Measurements from ENCODE around the gene P2RY8.
"Not testable (repeated sequence)": the region's sequence is repeated elsewhere in the genome, so short reads cannot be mapped to it uniquely, and the experiment has no call there.

Gene P2RY8

DNA sequence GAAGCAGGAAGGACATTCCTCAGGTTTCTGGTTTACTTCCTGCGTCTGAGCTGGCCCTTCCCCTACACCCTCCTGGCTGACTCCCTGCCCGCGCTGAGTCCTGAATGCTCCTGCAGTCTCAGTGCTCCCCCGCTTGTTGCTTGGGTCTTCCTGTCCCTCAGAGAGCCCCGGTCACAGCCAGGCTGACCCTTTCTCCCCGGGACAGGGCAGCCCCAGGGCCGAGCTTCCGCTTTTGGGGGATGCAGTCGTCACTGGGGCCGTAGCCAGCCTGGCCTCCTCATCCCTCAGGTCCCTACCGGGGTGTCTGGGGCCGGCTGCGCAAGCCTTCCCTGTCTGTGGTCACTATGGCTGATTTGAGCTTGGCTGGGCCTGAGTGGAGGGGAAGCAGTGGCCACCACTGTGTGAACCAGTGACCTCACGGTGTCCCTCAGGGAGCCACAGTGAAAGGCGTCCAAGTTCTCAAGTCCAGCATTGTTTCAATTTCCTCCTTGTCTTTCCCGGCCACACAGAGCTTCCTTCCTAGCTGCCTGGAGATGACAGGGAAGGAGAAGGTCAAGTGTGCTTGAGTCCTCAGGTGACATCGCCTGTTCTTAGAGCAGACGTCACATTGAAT lies 50.1 kb downstream of the P2RY8 start:
- peak; percentile 96 for DNase-seq (ENCODE audit: low spot score)

DNA sequence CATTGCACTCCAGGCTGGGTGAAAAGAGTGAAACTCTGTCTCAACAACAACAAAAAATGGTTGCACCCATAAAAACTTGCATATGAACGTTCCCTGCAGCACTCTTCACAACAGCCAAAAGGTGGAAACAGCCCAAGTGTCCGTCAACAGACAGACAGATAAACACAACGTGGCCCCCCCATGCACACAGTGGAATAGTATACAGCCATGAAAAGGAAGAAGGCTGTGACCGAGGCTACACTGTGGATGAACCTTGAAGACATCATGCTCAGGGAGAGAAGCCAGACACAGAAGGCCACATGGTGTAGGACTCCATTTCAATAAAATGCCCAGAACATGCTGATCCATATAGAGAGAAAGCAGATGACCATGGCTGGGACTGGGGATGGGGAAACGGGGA lies 50.8 kb downstream of the P2RY8 start:
- no peak for DNase-seq (ENCODE audit: low spot score)

DNA sequence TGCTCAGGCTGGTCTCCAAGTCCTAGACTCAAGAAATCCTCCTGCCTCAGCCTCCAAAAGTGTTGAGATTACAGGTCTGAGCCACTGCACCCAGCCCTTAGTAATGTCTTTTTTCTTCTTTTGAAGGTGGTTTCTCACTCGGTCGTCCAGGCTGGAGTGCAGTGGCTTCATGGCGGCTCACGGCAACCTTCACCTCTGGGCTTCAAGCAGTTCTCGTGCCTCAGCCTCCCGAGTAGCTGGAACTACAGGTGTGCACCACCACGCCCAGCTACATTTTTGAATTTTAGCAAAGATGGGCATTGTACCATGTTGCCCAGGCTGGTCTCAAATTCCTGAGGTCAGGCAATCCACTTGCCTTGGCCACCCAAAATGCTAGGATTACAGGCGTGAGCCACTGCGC lies 52.0 kb downstream of the P2RY8 start:
- DNase-seq (ENCODE audit: low spot score), result no peak

DNA sequence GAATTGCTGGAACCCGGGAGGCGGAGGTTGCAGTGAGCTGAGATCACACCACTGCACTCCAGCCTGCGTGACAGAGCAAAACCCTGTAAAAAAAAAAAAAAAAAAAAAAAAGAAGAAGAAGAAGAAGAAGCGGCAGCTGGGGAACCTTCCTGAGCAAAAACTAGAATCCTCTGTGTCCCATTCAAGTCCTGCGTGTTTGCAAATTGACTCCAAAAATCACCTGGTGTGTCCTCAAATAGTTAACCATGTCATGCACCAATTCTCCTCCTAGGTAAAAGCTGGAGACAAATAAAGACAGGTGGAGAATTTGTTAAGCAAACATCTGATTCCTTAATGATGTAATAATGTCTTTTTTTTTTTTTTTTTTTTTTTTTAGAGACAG lies 52.4 kb downstream of the P2RY8 start:
- no peak for DNase-seq (ENCODE audit: low spot score)

DNA sequence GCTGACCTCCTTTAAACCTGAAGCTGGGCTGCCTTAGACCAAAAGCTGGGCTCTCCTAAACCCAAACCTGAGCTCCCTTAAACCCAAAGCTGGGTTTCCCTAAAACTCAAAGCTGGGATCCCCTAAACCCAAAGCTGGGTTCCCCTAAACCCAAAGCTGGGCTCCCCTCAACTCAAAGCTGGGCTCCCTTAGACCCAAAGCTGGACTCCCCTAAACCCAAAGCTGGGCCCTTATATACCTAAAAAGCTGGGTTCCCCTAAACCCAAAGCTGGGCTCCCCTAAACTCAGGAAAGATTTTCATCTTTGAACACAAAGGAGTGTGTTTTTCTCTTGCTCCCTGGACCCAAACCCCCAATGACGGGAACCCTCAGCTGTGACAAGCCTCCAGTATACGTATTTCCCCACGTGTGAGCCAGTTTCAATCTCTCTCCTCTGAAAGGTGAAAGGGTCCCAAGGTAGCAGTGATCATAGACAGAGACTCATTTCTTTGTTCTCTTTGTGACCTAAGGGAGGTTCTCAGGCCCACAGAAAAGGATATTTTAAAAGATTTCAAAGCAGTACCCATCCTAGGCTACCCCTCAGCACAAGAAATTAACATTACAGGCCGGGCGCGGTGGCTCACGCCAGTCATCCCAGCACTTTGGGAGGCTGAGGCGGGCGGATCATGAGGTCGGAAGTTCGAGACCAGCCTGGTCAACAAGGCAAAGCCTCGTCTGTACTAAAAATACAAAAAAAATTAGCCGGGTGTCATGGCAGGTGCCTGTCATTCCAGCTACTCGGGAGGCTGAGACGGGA lies 52.9 kb downstream of the P2RY8 start:
- no peak for DNase-seq (ENCODE audit: low spot score)

DNA sequence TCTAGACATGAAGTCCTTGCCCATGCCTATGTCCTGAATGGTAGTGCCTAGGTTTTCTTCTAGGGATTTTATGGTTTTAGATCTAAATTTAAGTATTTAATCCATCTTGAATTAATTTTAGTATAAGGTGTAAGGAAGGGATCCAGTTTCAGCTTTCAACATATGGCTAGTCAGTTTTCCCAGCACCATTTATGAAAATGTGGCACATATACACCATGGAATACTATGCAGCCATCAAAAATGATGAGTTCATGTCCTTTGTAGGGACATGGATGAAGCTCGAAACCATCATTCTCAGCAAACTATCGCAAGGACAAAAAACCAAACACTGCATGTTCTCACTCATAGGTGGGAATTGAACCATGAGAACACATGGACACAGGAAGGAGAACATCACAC lies 54.5 kb downstream of the P2RY8 start:
- DNase-seq (ENCODE audit: low spot score), result not testable (repeated sequence)

DNA sequence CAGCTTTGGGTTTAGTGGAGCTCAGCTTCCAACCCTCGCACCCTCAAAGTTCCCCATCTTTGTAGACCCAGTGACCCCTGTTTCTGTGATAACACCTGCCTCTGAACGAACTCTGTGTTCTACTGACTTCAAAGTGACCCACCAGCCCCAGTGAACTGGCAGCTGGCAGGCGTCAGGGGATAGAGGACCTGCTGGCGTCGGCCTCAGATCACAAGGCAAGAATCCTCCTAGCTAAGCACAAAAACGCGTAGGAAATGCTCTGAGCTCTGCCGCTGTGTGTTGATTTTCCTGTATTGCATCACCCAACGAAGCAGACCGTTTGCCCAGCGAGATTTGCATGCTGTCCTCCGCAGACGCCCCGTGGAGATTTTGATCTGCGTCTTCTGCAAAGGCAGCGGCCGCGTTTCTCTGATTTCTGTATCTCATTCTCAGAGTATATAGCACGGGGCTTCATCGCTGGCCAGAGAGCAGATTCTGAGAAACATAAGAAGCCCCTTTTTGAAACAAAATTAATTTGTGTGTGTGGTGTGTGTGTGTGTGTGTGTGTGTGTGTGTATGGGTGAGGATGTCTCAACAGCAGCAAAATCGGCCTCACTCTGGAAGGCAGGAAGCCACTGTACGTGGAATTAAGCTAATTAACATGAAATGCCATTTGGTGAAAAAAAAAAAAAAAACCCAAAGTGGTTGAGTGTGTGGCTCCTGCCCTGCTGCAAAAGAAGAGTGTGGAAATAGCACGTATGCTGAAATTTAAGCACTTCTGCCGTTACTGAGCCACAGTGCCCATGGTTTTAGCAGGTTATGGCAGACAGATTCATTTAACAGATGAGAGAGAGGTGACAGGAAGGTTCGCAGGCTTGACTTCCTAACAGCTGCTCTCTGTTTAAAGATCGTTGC lies 55.1 kb downstream of the P2RY8 start:
- peak; percentile 86 for DNase-seq (ENCODE audit: low spot score)

DNA sequence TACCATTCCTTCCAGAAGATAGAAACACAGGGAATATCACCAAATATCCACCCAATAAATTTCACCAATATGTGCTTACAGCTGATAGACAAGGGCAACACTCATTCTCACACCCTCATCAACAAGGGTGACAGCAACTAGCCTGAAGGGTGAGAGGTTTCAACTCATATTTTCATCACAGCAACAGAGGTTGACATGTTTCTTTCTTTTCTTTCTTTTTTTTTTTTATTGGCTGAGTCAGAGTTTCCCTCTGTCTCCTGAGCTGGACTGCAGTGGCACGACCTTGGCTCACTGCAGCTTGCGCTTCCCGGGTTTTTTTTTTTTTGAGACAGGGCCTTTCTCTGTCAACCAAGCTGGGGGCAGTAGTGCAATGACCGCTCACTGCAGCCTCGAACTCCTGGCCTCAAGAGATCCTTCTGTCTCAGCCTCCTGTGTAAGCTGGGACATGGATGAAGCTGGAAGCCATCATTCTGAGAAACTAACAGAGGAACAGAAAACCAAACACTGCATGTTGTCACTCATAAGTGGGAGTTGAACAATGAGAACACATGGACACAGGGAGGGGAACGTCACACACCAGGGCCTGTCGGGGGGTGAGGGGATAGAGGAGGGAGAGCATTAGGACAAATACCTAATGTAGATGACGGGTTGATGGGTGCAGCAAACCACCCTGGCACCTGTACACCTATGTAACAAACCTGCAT lies 56.8 kb downstream of the P2RY8 start:
- no peak for DNase-seq (ENCODE audit: low spot score)

DNA sequence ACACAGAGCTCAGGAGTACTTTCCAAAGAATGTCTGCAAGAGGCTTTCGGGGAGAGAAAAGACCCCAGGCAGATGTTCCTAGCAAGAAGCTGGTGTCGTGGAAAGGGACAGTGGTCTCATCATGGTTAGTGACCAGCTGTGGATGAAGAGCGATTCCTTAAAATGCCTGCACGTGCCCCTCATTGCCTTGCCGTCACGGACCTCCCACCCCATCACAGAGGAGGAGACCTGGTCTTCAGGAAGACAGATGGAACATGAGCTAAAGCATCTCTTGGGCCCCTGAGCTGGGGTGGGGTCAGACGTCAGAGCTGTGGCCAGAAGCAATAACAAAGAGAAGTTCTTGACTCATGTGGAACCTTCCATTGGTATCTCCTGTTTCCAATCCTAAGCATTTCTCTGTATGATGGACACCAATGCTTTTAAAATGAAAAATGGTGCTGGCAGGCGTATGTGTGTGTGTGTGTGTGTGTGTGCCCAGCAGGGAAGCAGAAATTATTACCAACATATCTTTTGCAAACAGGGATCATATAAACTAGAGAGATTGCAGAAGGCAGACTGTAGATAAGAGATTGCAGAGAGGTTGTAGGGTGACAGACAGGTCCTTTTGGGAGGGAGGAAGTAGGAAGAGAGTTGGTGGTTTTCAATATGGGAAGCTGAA lies 59.1 kb downstream of the P2RY8 start:
- no peak for DNase-seq (ENCODE audit: low spot score)

DNA sequence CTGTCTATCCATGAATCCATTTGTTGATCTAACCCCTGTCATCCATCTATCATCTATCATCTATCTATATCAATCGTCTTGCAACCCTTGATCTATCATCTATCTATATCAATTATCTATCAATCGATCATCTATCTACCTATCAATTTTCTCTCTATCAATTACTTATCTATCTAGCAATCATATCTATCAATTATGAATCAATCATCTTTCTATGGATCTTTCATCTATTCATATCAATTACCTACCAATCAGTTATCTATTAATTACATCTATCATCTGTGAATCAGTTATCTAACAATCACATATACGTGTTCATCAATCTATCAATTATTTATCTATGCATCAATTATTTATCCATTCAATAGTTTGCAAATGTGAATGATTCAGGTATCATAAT lies 59.8 kb downstream of the P2RY8 start:
- DNase-seq (ENCODE audit: low spot score), result no peak

DNA sequence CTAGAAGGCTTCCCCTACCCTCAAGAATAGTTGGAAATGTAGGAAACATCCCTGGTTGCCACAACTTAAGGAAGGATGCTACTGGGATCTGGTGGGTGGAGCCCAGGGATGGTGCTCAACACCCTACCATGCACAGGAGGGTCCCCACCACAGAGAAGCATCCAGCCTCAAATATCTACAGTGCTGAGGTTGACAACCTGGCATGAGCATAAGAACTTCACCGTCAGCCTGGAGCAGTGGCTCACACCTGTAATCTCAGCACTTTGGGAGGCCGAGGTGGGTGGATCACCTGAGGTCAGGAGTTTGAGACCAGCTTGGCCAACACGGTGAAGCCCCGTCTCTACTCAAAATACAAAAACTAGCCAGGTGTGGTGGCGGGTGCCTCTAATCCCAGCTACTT lies 60.3 kb downstream of the P2RY8 start:
- DNase-seq (ENCODE audit: low spot score), result no peak

GRCh38 chrX:1475881-1476280 lies 61.1 kb downstream of the P2RY8 start:
- no peak for DNase-seq (ENCODE audit: low spot score)

GRCh38 chrX:1475481-1475880 lies 61.5 kb downstream of the P2RY8 start:
- no peak for DNase-seq (ENCODE audit: low spot score)

DNA sequence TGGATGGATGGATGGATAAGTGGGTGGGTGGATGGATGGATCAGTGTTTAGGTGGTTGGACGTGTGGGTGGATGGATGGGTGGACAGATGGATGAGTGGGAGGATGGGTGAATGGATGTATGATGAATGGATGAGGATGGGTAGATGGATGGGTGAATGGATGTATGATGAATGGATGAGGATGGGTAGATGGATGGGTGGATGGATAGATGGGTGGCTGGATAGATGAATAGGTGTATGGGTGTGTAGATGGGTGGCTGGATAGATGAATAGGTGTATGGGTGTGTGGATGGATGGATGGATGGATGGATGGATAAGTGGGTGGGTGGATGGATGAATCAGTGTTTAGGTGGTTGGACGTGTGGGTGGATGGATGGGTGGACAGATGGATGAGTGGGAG lies 62.4 kb downstream of the P2RY8 start:
- not testable (repeated sequence) for DNase-seq (ENCODE audit: low spot score)

DNA sequence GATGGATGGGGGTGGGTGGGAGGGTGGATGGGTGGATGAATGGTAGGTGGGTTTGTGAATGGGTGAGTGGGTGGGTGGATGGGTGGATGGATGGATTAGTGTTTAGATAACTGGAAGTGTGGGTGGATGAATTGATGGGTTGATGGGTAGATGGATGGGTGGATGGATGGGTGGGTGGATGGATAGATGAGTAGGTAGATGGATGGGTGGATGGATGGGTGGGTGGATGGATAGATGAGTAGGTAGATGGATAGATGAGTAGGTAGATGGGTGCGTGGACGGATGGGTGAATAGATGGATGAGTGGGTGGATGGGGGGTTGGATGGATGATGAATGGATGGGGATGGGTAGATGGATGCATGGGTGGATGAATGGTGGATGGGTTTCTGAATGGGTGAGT lies 64.0 kb downstream of the P2RY8 start:
- DNase-seq (ENCODE audit: low spot score), result no peak

GRCh38 chrX:1468250-1468772 lies 68.7 kb downstream of the P2RY8 start:
- no peak for DNase-seq (ENCODE audit: low spot score)

DNA sequence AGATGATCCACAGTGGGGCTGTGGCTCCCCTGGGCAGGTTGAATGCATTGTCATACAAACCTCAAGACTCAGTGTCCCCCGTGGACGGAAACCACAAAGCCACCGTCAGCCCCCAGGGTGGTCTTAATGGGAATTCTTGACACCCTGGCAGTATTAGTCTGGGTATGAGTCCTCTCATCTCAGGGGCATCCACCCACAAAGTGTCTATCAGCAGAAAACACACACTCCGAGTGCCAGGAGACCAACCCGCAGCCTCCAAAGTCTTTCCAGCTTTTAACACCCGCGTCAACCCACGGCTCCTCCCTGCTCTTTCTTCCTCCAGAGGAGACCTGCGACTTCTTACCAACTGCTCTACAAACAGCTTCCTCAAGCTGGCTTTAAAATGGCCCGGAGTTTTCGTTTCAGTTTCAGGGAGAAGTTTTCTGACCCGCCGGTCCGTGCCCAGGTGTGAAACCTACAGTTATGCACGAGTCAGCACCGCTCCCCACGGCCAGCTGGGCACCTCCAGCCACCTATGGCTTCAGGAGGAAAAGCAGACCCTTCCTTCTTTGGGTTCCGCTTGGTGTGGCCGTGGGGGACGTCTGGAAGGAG lies 69.9 kb downstream of the P2RY8 start:
- DNase-seq (ENCODE audit: low spot score), result no peak

GRCh38 chrX:1466232-1466661 lies 70.7 kb downstream of the P2RY8 start:
- no peak for DNase-seq (ENCODE audit: low spot score)

- no peak for DNase-seq (ENCODE audit: low spot score)
Observed at GRCh38 chrX:1465286-1466231, 71.4 kb downstream of the P2RY8 start.

DNA sequence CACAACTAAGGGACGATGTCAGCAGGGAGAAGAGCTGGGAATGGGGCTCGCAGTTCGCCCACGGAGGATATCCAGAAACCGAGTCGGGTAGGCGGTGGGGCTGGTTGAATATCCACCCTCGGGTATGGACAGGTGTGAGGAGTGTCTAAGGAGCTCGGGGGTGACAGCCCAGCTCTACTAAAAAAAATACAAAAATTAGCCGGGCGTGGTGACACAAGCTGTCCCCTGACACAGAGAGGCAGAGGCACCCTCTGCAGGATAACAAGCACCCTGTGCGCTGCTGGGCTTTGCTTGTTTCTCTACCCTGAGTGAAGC lies 72.1 kb downstream of the P2RY8 start:
- DNase-seq (ENCODE audit: low spot score), result no peak
